Measurements from ENCODE around the gene GBX2. TPM values are rescaled to one million over a fixed set of nuclear protein-coding genes. Genes with fewer than 3 reads are reported as not detected.

Gene GBX2
- total RNA-seq, 1 donor from 2014 or later = 0.41 TPM

DNA sequence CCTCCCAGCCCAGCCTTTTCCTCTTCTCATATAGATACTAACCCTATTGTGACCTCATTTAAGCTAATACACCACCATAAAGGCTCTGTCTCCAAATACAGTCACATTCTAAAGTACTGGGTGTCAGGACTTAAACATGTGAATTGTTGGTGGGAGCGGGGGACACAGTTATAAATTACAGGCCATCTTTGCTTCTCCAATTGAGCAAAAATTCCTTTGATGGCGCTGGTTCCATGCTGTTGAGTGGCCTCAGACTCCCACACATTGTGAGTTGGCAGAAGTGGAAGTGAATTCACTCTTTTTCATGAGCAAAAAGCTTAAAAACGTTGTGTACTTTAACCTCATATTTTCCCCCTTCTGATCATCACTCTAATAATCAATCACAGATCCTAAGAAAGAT lies 46.0 kb downstream of the GBX2 start:
- FAIRE-seq (no peak), DNase-seq (ENCODE audit: low spot score in 2 of 2) (no peak)

DNA sequence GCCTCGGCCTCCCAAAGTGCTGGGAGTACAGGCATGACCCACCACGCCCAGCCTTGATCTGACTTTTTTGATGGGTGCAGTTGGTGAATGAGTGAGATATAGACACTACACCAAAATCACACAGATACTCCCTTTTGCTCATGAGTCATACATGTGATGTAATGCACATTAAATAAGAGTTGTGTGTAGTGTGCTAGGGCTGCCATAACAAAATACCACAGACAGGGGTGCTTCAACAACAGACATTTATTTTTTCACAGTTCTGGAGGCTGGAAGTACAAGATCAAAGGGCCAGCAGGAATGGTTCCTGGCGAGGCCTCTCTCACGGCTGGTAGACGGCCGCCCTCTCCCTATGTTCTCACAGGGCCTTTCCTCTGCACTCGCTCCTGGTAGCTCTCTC lies 46.6 kb downstream of the GBX2 start:
- FAIRE-seq (no peak), DNase-seq (ENCODE audit: low spot score in 2 of 2) (no peak)

DNA sequence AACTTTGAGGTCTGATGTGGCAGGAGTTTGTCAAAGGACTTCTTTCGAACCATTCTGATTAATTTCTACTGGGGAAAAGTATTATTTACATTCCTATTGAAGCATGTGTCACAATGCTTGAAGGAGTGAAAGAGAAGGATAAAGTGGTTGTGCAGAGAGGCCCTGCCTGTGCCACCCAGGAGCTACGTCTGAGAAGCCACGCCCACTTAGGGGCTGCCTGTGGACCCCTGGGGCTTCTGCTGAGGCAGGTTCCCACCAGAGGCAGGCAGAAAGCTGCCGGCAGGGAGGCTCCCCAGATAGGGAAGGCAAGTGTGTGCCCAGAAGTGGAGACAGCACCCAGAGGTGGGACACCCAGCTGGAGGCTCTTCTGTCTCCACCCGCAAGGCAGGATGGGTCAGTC lies 47.4 kb downstream of the GBX2 start:
- no peak for DNase-seq (ENCODE audit: low spot score in 2 of 2)
- FAIRE-seq = no peak

DNA sequence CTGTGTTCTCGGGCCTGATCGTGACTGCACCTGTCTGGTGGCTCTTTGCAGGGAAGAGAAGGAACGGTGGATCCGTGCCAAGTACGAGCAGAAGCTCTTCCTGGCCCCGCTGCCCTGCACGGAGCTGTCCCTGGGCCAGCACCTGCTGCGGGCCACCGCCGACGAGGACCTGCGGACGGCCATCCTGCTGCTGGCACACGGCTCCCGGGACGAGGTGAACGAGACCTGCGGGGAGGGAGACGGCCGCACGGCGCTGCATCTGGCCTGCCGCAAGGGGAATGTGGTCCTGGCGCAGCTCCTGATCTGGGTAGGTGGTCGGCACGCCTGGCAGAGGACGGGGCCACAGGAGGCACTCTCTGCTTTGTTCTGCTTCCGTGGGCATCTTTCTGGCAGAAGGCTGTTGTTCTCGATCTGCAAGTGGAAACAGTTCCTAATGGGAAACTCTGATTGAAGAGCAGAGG lies 48.0 kb downstream of the GBX2 start:
- no peak for DNase-seq (ENCODE audit: low spot score in 2 of 2)

DNA sequence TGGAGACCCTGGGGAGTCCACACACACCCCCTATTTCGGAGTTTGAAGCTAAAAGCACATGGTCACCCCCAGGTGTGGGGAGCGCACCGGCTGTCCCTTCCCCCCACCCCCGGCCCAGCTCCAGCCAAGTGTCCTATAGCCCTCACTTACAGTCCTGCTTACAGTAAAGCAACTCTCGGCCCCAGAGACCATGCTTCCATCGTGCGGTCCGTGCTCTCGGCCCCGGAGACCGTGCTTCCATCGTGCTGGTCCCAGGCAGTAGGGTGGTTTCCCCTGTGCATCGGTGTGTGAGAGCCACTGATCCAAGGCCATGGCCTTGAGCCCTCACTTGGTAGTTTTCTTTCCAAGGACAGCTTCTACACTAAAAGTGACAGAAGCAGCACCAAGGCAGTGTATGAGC lies 48.7 kb downstream of the GBX2 start:
- DNase-seq (ENCODE audit: low spot score in 2 of 2) (no peak), FAIRE-seq (no peak)

More for the DNA sequence above, 48.0 kb downstream of the GBX2 start:
- FAIRE-seq = no peak

DNA sequence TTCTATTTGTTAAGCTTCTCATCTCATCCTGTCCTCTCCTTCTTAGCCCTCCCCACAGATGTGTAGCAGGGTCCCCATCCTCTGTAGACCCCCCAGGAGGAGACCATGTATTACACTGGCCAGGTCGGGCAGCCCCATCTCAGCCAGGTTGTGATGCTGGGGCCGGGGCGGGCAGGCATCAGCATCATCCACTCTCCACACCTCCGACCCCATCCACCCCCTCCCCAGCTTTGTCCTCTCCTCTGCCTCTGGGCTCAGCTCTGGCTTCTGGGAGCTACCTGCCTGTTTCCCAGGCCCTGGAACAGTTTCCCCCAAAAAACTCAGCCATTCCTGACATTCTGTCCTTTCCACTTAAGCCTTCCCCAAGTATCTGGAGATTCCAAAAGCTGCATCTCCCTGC lies 49.2 kb downstream of the GBX2 start:
- FAIRE-seq = no peak
- no peak for DNase-seq (ENCODE audit: low spot score in 2 of 2)

DNA sequence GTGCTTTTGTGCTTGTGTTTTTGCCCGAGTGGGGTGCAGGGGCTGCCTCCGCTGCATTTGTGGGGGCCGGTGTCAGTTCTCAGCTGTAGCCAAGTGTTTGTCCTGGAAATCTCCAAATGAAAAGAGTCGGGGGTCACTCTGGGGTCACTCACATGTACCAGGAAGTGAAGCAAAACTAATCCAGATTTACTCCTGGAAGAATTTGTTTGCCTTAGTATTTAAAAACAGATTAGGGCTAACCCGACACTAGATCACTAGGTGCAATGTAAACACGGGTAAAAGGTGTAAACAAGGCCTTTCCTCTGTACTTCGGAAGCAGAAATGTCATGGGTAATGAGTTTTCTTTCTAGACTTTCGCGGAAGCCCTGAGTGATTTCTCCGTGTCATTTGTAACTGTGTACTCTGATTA lies 50.3 kb downstream of the GBX2 start:
- FAIRE-seq = no peak
- DNase-seq (ENCODE audit: low spot score in 2 of 2) = no peak

DNA sequence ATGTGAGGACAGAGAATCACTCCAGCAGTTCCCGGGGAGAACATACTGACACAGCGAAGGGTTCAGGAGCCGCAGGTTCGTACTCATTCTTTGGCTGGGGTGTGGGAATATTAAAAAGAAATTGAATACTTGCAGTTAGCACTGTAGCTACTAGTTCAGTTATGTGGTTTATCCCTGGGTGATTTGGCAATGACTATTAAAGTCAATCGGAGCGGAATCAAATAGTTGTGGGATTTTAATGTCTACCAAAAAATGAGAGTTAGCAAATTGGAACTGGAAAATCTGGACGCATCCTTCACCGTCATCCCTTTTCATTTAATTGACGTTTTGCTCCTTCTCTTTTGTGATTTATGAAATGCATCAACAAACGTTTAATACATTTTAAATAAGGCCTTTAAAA lies 50.8 kb downstream of the GBX2 start:
- FAIRE-seq = no peak
- no peak for DNase-seq (ENCODE audit: low spot score in 2 of 2)

Small RNA genes within 50 kb of the gene (small RNA-seq; reads per million reads assigned to genes)
- gene RF00019 (not detected), gene RNU1-31P (not detected)

Other genes with a start within 250 kb of the GBX2 start
- 0.82 TPM for gene ASB18, start 96.0 kb upstream of the GBX2 start, total RNA-seq

Measured in frontal cortex (tissue), 4 donors.